Testis (tissue), 2 donors: ENCODE measurements around the gene MYOCD.

Experiments used
- CTCF ChIP-seq, 3 experiments: fragments of 450-650 bp in 2 of 3; fragments of 200-600 bp in 1 of 3; sonication (generic) in 1 of 3; IDR thresholded peaks; one replicate each; pipeline ENCODE4 v1.5.1; 2016 to 2019; ENCODE audit warnings: antibody characterized with exemption in 3 of 3, mild to moderate bottlenecking in 2 of 3, moderate library complexity in 1 of 3
- POLR2A ChIP-seq: fragments of 450-650 bp; IDR thresholded peaks from one replicate; pipeline ENCODE4 v1.6.1; 2017; ENCODE audit warnings: antibody characterized with exemption, mild to moderate bottlenecking, moderate library complexity

- no peak for TF ChIP-seq CTCF (IDR thresholded peaks at IDR 0.05)
- no peak for TF ChIP-seq POLR2A
Measured at GRCh38 chr17:12680993-12681392, 15.3 kb downstream of the MYOCD start.
